Neutrophil (primary cell): ENCODE data around the gene MARCHF9.
A peak's percentile ranks its signal among the peaks of the same experiment; 100 is the strongest.

Experiments
- H3K27ac ChIP-seq: fragments of 200-600 bp; sonication (generic); 2 replicates; pipeline ENCODE4 v1.5.1; 2016; ENCODE audit warnings: mild to moderate bottlenecking, moderate library complexity
- H3K27me3 ChIP-seq: fragments of 200-600 bp; sonication (generic); 2 replicates; pipeline ENCODE4 v1.6.0; 2016; ENCODE audit warnings: mild to moderate bottlenecking
- H3K36me3 ChIP-seq: fragments of 200-600 bp; sonication (generic); 2 replicates; pipeline ENCODE4 v1.5.1; 2017
- H3K4me1 ChIP-seq, 2 experiments: fragments of 200-600 bp in 1 of 2; sonication (generic) in 1 of 2; 1 replicate in 1 of 2; 2 replicates in 1 of 2; pipeline versions ENCODE4 v1.5.1 to v1.6.1; 2013 to 2016; ENCODE audit warnings: low read depth in 1 of 2, low read length in 1 of 2, mild to moderate bottlenecking in 1 of 2, moderate library complexity in 1 of 2; ENCODE audit not compliant: control insufficient read depth in 1 of 2, insufficient read depth in 1 of 2
- H3K4me3 ChIP-seq, 2 experiments: fragments of 200-600 bp in 1 of 2; sonication (generic) in 1 of 2; 1 replicate in 1 of 2; 2 replicates in 1 of 2; pipeline ENCODE4 v1.5.1; 2013 to 2016; ENCODE audit warnings: low read depth in 1 of 2, low read length in 1 of 2, mild to moderate bottlenecking in 1 of 2, moderate library complexity in 1 of 2
- H3K9me3 ChIP-seq: fragments of 200-600 bp; sonication (generic); 2 replicates; pipeline ENCODE4 v1.5.1; 2016
- CTCF ChIP-seq: fragments of 200-600 bp; sonication (generic); IDR thresholded peaks from 2 replicates; pipeline ENCODE4 v1.5.1; 2016; ENCODE audit warnings: antibody characterized with exemption

The MARCHF9 gene

DNA sequence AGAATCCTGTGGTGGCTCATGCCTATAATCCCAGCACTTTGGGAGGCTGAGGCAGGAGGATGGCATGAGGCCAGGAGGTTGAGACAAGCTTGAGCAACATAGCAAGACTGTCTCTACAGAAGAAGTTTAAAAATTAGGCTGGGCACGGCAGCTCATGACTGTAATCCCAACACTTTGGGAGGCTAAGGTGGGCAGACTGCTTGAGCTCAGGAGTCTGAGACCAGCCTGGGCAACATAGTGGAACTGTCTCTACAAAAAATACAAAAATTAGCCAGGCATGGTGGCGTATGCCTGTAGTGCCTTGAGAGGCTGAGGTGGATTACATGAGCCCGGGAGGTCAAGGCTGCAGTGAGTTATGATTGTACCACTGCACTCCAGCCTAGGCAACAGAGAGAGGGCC is 13.0 kb downstream of the MARCHF9 start:
- Histone ChIP-seq H3K4me3 (no peak overlapping the region), H3K27me3 (peaks cover 62% of the 10 kb centered on the region), H3K9me3 (no peaks in the 10 kb centered on the region), H3K36me3 (no peaks in the 10 kb centered on the region), H3K4me1 (peaks cover 39 to 44% of the 10 kb centered on the region in 2 experiments), H3K27ac (no peak overlapping the region)
- no peak for TF ChIP-seq CTCF

DNA sequence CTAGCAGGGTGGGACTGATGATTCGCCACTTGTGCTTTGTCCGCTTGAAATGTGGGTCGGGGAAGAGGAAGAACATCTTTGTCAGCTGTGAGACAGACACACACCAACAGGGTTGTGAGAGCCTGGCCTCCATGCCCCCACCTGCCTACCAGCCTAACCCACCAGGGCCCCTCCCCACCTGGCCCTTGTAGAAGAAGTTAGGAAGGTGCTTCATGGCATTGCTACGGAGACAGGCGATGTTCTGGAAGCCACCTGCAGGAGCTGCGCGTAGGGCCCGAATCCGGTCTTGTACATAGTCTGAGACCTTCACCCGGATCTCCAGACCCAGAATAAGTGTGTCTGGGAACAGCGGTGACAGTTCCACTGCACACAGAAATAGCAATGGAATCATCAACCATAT is 14.7 kb downstream of the MARCHF9 start:
- peaks cover 39 to 44% of the 10 kb centered on the region in 2 experiments for H3K4me1 ChIP-seq
- H3K27me3 ChIP-seq = peaks cover 51% of the 10 kb centered on the region
- no peak for TF ChIP-seq CTCF
- no peaks in the 10 kb centered on the region for H3K9me3 ChIP-seq
- no peak overlapping the region for H3K27ac ChIP-seq
- no peak overlapping the region for H3K4me3 ChIP-seq
- no peaks in the 10 kb centered on the region for H3K36me3 ChIP-seq

GRCh38 chr12:57770734-57771133 is 15.8 kb downstream of the MARCHF9 start:
- no peaks in the 10 kb centered on the region for H3K9me3 ChIP-seq
- no peak overlapping the region for H3K4me3 ChIP-seq
- H3K27me3 ChIP-seq = peaks cover 40% of the 10 kb centered on the region
- no peaks in the 10 kb centered on the region for H3K36me3 ChIP-seq
- H3K27ac ChIP-seq = no peak overlapping the region
- TF ChIP-seq CTCF = no peak
- peaks cover 28 to 33% of the 10 kb centered on the region in 2 experiments for H3K4me1 ChIP-seq

DNA sequence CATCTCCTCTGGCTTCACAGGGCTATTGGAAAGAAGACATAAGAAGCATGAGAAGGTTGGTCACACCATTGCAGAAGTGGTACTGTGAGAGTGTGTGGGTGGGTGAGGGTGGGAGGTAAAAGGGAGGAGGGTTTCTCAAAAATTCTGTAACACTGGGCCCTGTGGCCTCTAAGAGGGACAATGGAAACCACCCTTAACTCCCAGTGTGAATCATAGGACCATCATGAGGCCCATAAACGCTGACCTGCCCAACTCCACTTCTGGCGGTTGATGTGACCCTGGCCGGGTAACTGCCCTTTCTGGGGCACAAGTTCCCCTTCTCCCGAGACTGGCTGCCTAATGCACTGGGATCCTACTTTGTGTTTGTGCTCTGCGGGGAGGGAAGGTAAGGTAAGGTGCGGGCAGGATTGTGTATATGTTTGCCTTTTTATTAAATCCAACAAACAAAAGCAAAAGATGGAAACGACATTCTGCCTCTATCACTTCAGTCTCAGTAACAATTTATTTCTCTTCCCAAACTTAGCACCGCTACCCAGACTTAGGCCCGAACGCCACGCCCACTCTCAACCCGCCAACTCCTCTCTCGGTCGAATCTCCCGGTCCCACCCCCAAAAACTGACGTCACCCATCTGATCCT is 16.5 kb downstream of the MARCHF9 start:
- Histone ChIP-seq H3K4me1 (peaks cover 22 to 26% of the 10 kb centered on the region in 2 experiments), H3K36me3 (no peaks in the 10 kb centered on the region), H3K9me3 (no peaks in the 10 kb centered on the region), H3K27ac (no peak overlapping the region), H3K4me3 (peak overlapping the region; percentile 82 to 89), H3K27me3 (peaks cover 34% of the 10 kb centered on the region)
- TF ChIP-seq CTCF = no peak

GRCh38 chr12:57771873-57772428 is 17.0 kb downstream of the MARCHF9 start, which contains the start of gene METTL1:
Gene METTL1 (minus strand): TSS chr12:57772105. CDS start chr12:57772083, 22 bp downstream.
- H3K36me3 ChIP-seq = no peaks in the 10 kb centered on the region
- no peaks in the 10 kb centered on the region for H3K9me3 ChIP-seq
- H3K4me1 ChIP-seq = peaks cover 16 to 20% of the 10 kb centered on the region in 2 experiments
- no peak for TF ChIP-seq CTCF
- H3K27ac ChIP-seq = peak within 1 kb of the TSS; percentile 26
- peak within 1 kb of the TSS; percentile 82 to 89 for H3K4me3 ChIP-seq
- H3K27me3 ChIP-seq = peaks cover 28% of the 10 kb centered on the region
